ENCODE results near the gene PDK4. TPM values are rescaled to one million over a fixed set of nuclear protein-coding genes. Genes with fewer than 3 reads are reported as not detected.

Gene PDK4
- total RNA-seq, 1 donor: 0.36 TPM

GRCh38 chr7:95537468-95537867 lies 58.8 kb downstream of the PDK4 start:
- Histone ChIP-seq H3K4me1 (ENCODE audit: insufficient read depth, low read length) (no peaks in the 10 kb centered on the region), H4K20me1 (ENCODE audit: insufficient read depth, low read length) (no peaks in the 10 kb centered on the region), H3K27ac (ENCODE audit: low read depth, low read length) (no peak overlapping the region), H3K79me2 (ENCODE audit: insufficient read depth, low read length) (no peaks in the 10 kb centered on the region), H2AFZ (ENCODE audit: low read length) (no peak overlapping the region), H3K4me3 (ENCODE audit: insufficient read depth, low read length) (no peak overlapping the region), H3K4me2 (ENCODE audit: insufficient read depth, low read length) (no peak overlapping the region), H3K27me3 (ENCODE audit: insufficient read depth, low read length) (peaks cover 28% of the 10 kb centered on the region), H3K36me3 (ENCODE audit: insufficient read depth, low read length) (no peaks in the 10 kb centered on the region), H3K9me3 (ENCODE audit: low read depth, low read length) (no peaks in the 10 kb centered on the region)
- DNase-seq (ENCODE audit: insufficient read length, low spot score, missing footprints): no peak
- TF ChIP-seq CTCF (IDR thresholded peaks at IDR 0.05; ENCODE audit: extremely low read depth, low read depth, low read length): no peak

DNA sequence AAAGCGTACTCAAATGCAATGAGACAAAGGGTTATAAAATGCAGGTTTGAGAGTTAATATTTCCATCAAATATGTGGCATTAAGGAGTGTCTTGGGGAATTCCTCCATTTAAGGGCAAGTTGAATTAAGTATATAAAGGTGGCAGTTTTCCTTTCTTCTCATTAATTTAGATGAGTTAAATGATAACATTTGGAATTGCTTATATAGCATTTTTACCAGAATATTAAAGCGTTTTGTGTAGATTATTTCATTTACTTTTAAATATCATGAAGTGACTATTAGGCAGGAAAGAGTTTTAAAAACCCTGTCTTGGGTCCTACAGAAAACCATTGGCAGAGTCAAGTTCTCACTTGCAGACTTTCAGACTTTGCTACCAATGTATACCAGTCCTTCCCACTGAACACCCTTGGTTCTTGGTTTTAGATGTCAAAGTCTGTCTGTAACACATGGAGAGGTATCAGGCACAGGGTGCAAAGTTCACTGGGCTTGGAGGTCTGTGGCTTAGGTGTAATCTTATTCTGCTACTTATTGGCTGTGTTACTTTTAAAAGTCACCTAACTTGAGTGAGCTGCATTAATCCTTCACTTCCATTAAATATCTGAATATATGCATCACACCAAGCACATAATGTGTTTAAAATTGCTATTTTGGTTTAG lies 59.5 kb downstream of the PDK4 start:
- Histone ChIP-seq H3K4me1 (ENCODE audit: insufficient read depth, low read length) (no peaks in the 10 kb centered on the region), H3K4me3 (ENCODE audit: insufficient read depth, low read length) (no peak overlapping the region), H3K27me3 (ENCODE audit: insufficient read depth, low read length) (peaks cover 34% of the 10 kb centered on the region), H3K36me3 (ENCODE audit: insufficient read depth, low read length) (no peaks in the 10 kb centered on the region), H3K27ac (ENCODE audit: low read depth, low read length) (no peak overlapping the region), H3K4me2 (ENCODE audit: insufficient read depth, low read length) (no peak overlapping the region), H3K9me3 (ENCODE audit: low read depth, low read length) (no peaks in the 10 kb centered on the region), H3K79me2 (ENCODE audit: insufficient read depth, low read length) (no peaks in the 10 kb centered on the region), H4K20me1 (ENCODE audit: insufficient read depth, low read length) (no peaks in the 10 kb centered on the region), H2AFZ (ENCODE audit: low read length) (no peak overlapping the region)
- DNase-seq (ENCODE audit: insufficient read length, low spot score, missing footprints): no peak
- TF ChIP-seq CTCF (IDR thresholded peaks at IDR 0.05; ENCODE audit: extremely low read depth, low read depth, low read length): no peak

GRCh38 chr7:95535662-95536061 lies 60.7 kb downstream of the PDK4 start:
- Histone ChIP-seq H2AFZ (ENCODE audit: low read length) (no peak overlapping the region), H3K27me3 (ENCODE audit: insufficient read depth, low read length) (peaks cover 29% of the 10 kb centered on the region), H3K4me2 (ENCODE audit: insufficient read depth, low read length) (no peak overlapping the region), H3K27ac (ENCODE audit: low read depth, low read length) (no peak overlapping the region), H4K20me1 (ENCODE audit: insufficient read depth, low read length) (no peaks in the 10 kb centered on the region), H3K36me3 (ENCODE audit: insufficient read depth, low read length) (no peaks in the 10 kb centered on the region), H3K4me1 (ENCODE audit: insufficient read depth, low read length) (no peaks in the 10 kb centered on the region), H3K79me2 (ENCODE audit: insufficient read depth, low read length) (no peaks in the 10 kb centered on the region), H3K4me3 (ENCODE audit: insufficient read depth, low read length) (no peak overlapping the region), H3K9me3 (ENCODE audit: low read depth, low read length) (no peaks in the 10 kb centered on the region)
- DNase-seq (ENCODE audit: insufficient read length, low spot score, missing footprints): no peak
- TF ChIP-seq CTCF (IDR thresholded peaks at IDR 0.05; ENCODE audit: extremely low read depth, low read depth, low read length): no peak

GRCh38 chr7:95534796-95535195 lies 61.5 kb downstream of the PDK4 start:
- H4K20me1 ChIP-seq (ENCODE audit: insufficient read depth, low read length): no peaks in the 10 kb centered on the region
- H3K4me1 ChIP-seq (ENCODE audit: insufficient read depth, low read length): no peaks in the 10 kb centered on the region
- no peak overlapping the region for H3K4me2 ChIP-seq (ENCODE audit: insufficient read depth, low read length)
- no peak overlapping the region for H3K4me3 ChIP-seq (ENCODE audit: insufficient read depth, low read length)
- no peak for DNase-seq (ENCODE audit: insufficient read length, low spot score, missing footprints)
- H3K27ac ChIP-seq (ENCODE audit: low read depth, low read length): no peak overlapping the region
- no peak overlapping the region for H2AFZ ChIP-seq (ENCODE audit: low read length)
- no peaks in the 10 kb centered on the region for H3K9me3 ChIP-seq (ENCODE audit: low read depth, low read length)
- TF ChIP-seq CTCF (IDR thresholded peaks at IDR 0.05; ENCODE audit: extremely low read depth, low read depth, low read length): no peak
- H3K27me3 ChIP-seq (ENCODE audit: insufficient read depth, low read length): peaks cover 24% of the 10 kb centered on the region
- H3K36me3 ChIP-seq (ENCODE audit: insufficient read depth, low read length): no peaks in the 10 kb centered on the region
- no peaks in the 10 kb centered on the region for H3K79me2 ChIP-seq (ENCODE audit: insufficient read depth, low read length)

Other genes starting within 250 kb of the PDK4 start
- 0.72 and 0.88 TPM in 2 replicates for gene PON3, start 200.1 kb downstream of the PDK4 start, total RNA-seq
- gene PON2, start 161.5 kb downstream of the PDK4 start, total RNA-seq: 77.8 and 79.3 TPM in 2 replicates
- gene ASB4, start 110.6 kb downstream of the PDK4 start, total RNA-seq: not detected in 2 replicates
- 2.2 and 2.9 TPM in 2 replicates for gene DYNC1I1, start 176.0 kb upstream of the PDK4 start, total RNA-seq